ENCODE data around the gene CCDC91.
"Not testable (repeated sequence)": the region's sequence is repeated elsewhere in the genome, so short reads cannot be mapped to it uniquely, and the experiment has no call there.

Gene CCDC91

GRCh38 chr12:28177905-28178304, 12.4 kb upstream of the CCDC91 start:
- DNase-seq = no peak
- in situ Hi-C loops (cut with MboI; ENCODE audit: low pct_unique_long_range_greater_than_20kb, low sequenced_read_pairs) = no loop called here

DNA sequence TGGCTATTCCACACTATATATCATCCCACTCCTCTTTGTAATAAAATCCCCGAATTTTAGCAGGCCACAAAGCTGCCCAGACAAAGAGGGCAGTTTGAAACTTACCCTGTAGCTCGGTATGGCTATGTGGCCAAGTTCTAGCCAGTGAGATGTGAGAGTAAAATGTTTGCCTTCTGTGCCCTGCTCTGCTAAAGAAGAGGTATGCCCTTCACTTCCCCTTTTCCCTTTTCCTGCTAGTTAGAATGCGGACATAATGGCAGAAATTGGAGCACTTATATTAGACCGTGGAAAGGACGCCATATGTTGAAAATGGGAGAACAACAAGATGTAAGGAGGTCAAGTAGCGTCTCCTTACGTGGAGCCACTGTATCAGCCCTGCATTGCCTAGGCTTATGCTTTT, 11.5 kb upstream of the CCDC91 start:
- no peak for DNase-seq
- in situ Hi-C loops (cut with MboI; ENCODE audit: low pct_unique_long_range_greater_than_20kb, low sequenced_read_pairs) = no loop called here

DNA sequence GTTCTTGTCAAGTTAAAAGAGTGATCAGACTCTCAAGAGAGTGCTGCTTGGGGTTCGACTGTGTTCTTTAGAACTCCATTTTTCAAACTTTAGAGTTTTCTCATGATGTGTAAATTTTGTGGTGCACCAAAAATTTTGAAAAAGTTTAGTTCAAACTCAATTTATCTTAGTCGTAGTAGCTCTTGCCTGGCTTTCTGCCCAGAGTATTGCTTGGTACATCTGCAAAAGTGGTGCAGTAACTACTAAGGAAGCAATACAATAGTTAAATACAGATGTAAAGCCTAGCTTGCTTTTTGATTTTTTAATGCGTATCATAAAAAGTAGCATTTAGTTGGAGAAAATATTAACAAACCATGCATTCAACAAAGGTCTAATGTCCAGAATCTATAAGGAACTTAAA, 9.5 kb upstream of the CCDC91 start:
- DNase-seq = no peak
- in situ Hi-C loops (cut with MboI; ENCODE audit: low pct_unique_long_range_greater_than_20kb, low sequenced_read_pairs) = no loop called here

GRCh38 chr12:28184375-28184774, 5.9 kb upstream of the CCDC91 start:
- in situ Hi-C loops (cut with MboI; ENCODE audit: low pct_unique_long_range_greater_than_20kb, low sequenced_read_pairs) = no loop called here
- DNase-seq = no peak

DNA sequence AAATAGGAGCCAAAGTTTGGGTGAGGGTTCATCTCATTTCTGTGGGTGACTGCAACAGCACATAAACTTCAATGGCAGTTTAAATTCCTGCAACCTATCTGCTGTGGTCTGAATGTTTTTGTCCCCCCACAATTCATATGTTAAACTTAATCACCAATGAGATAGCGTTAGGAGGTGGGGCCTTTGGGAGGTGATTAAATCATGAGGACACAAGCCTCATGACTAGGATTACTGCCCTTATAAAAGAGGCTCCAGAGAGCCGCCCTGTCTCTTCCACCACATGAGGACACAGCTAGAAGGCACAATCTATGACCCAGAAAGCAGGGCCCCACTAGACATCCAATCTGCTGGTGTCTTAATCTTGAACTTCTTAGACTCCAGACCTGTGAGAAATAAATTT, 3.8 kb upstream of the CCDC91 start:
- in situ Hi-C loops (cut with MboI; ENCODE audit: low pct_unique_long_range_greater_than_20kb, low sequenced_read_pairs) = no loop called here
- DNase-seq = no peak

DNA sequence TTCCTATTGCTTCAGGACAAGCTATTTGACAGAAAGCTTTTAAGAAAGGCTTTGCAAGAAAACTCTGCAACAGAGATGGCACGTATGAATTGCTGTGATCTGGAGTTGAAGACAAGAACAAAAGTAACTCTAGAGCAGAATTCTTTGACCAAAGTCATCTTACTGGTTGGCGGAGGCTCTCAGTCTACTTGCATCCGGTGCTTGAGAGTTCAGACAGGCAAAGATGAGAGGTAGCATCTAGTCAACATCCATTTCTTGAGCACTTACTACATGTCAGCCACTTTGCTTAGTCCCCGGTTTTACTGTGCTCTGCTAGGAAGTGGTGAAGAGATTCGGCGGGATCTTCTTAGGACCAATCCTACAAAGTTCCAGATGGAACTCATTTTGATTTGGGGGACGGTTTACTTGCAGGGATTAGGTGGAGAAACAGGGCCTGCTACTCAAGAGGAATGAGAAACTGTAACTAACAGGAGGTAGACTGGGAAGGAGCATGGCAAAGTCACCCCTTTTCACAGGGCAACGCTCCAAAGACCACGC, 404 bp upstream of the CCDC91 start:
- no peak for DNase-seq
- in situ Hi-C loops (cut with MboI; ENCODE audit: low pct_unique_long_range_greater_than_20kb, low sequenced_read_pairs) = no loop called here

GRCh38 chr12:28191051-28192048, 1.1 kb downstream of the CCDC91 start:
- in situ Hi-C loops (cut with MboI; ENCODE audit: low pct_unique_long_range_greater_than_20kb, low sequenced_read_pairs) = no loop called here
- peak; percentile 59 for DNase-seq

- in situ Hi-C loops (cut with MboI; ENCODE audit: low pct_unique_long_range_greater_than_20kb, low sequenced_read_pairs) = no loop called here
Observed at GRCh38 chr12:28192125-28192524, 1.9 kb downstream of the CCDC91 start.

GRCh38 chr12:28194621-28195020, 4.4 kb downstream of the CCDC91 start:
- in situ Hi-C loops (cut with MboI; ENCODE audit: low pct_unique_long_range_greater_than_20kb, low sequenced_read_pairs) = not testable (repeated sequence)

More at GRCh38 chr12:28192125-28192524, 1.9 kb downstream of the CCDC91 start:
- no peak for DNase-seq

DNA sequence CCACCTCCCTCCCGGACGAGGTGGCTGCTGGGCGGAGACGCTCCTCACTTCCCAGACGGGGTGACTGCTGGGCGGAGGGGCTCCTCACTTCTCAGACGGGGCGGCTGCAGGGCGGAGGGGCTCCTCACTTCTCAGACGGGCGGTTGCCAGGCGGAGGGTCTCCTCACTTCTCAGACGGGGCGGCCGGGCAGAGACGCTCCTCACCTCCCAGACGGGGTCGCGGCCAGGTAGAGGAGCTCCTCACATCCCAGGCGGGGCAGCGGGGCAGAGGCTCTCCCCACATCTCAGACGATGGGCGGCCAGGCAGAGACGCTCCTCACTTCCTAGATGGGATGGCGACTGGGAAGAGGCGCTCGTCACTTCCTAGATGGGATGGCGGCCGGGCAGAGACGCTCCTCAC, 10.9 kb downstream of the CCDC91 start:
- DNase-seq; in situ Hi-C loops (cut with MboI; ENCODE audit: low pct_unique_long_range_greater_than_20kb, low sequenced_read_pairs): not testable (repeated sequence)

More at GRCh38 chr12:28194621-28195020, 4.4 kb downstream of the CCDC91 start:
- DNase-seq = not testable (repeated sequence)

DNA sequence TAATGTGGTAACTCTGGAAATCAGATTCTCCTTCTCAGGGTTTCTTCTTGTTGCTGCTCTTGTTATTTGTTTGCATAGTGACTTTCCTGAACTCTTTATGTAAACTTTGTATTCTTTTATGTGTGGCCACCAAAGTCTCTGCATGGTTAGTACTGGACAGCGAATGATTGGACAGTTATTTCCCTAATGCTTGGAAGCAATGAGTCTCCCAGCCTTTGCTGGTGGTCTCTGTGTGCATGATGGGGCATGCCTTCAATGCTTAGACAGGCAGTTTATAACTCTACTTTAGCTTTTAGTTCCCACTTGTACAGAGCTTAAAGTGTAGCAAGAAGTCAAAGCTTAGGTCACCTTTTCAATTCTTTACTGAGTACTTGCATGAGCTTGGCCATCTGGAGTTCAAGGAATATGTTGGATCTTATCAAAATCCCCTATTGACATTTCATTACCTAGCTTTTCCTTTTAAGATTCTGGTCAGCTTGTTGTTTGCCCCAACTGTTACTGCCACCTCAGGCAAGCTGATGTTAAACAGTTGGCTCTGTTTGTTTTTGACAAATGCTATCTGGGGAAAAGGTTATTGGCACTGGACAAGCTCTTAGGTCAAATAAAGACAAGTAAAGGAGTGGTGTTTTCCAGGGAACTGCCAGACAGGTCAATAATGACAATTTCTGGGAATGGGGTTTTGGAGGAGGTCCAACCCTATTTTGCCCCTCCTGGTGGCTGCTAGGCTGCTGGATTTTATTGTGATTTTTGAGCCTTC, 12.3 kb downstream of the CCDC91 start:
- in situ Hi-C loops (cut with MboI; ENCODE audit: low pct_unique_long_range_greater_than_20kb, low sequenced_read_pairs) = no loop called here
- no peak for DNase-seq

DNA sequence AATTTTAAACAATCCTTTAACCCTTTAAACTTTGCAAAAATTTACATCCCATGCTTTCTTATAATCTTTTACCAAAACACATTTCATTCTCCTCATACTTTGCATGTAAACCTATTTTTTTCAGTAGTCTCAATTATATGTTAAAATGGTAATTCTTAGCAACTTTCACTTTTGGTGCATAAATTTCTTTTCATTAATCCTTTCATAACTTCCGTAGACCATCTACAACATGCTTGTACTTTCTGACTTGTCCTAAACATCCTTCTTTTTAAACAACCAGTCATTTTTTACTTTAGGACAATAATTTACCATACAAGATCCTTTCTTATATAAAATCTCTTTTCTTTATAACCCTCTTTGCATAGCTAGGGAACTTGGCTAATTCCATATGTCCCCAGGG, 19.5 kb downstream of the CCDC91 start:
- peak; percentile 39 for DNase-seq

GRCh38 chr12:28212182-28212581, 21.9 kb downstream of the CCDC91 start:
- in situ Hi-C loops (cut with MboI; ENCODE audit: low pct_unique_long_range_greater_than_20kb, low sequenced_read_pairs) = no loop called here
- no peak for DNase-seq

More for the DNA sequence above, 19.5 kb downstream of the CCDC91 start:
- in situ Hi-C loops (cut with MboI; ENCODE audit: low pct_unique_long_range_greater_than_20kb, low sequenced_read_pairs) = no loop called here

DNA sequence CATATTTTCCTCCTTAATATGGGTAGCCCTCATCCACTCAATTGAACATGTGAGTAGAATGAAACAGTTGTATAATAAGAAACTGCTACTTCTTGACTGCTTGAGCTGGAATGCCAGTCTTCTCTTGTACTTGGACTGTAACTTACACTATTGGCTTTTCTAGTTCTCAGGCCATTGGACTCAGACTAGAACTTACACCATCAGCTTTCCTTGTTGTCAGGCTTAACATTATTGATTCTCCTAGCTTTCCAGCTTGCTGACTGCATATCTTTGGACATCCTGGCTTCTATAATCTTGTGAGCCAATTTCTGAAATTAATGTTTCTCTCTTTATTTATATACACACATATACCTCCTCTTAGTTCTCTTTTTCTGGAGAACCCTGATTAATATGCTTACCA, 24.8 kb downstream of the CCDC91 start:
- no peak for DNase-seq

GRCh38 chr12:28216016-28216415, 25.8 kb downstream of the CCDC91 start:
- DNase-seq = no peak
- in situ Hi-C loops (cut with MboI; ENCODE audit: low pct_unique_long_range_greater_than_20kb, low sequenced_read_pairs) = no loop called here

More for the DNA sequence above, 24.8 kb downstream of the CCDC91 start:
- in situ Hi-C loops (cut with MboI; ENCODE audit: low pct_unique_long_range_greater_than_20kb, low sequenced_read_pairs) = no loop called here

GRCh38 chr12:28217805-28218204, 27.5 kb downstream of the CCDC91 start:
- in situ Hi-C loops (cut with MboI; ENCODE audit: low pct_unique_long_range_greater_than_20kb, low sequenced_read_pairs) = no loop called here
- DNase-seq = no peak

DNA sequence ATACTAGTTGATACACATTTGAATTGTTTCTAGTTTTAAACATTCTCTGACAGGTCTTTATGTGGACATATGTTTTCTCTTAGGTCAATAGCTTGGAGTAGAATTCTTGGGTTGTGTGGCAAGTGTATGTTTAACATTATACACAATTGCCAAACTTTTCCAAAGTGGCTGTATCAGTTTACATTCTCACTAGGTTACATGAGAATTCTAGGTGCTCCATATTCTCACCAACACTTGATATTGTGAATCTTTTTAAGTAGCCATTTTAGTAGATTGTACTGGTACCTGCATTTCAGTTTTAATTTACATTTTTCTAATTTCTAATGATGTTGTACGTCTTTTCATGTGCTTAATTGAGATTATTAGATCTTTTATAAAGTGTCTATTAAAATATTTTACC, 28.6 kb downstream of the CCDC91 start:
- no peak for DNase-seq
- in situ Hi-C loops (cut with MboI; ENCODE audit: low pct_unique_long_range_greater_than_20kb, low sequenced_read_pairs) = no loop called here

DNA sequence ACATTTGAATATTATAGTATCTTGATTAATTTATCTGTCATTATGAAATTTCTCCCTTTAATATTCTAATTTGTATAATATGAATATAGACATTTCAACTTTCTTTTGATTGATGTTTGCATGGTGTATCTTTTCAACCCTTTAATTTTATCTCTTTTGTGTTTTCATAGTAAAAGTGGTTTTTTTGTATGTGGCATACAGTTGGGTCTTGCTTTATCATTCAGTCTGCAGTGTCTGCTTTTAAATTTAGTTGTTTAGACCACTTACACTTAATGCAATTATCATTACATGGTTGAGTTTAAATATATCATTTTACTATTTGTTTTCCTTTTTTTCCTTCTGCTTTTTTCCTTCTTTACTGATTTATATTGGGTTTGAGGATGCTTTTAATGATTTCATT, 29.6 kb downstream of the CCDC91 start:
- no peak for DNase-seq
- in situ Hi-C loops (cut with MboI; ENCODE audit: low pct_unique_long_range_greater_than_20kb, low sequenced_read_pairs) = no loop called here

DNA sequence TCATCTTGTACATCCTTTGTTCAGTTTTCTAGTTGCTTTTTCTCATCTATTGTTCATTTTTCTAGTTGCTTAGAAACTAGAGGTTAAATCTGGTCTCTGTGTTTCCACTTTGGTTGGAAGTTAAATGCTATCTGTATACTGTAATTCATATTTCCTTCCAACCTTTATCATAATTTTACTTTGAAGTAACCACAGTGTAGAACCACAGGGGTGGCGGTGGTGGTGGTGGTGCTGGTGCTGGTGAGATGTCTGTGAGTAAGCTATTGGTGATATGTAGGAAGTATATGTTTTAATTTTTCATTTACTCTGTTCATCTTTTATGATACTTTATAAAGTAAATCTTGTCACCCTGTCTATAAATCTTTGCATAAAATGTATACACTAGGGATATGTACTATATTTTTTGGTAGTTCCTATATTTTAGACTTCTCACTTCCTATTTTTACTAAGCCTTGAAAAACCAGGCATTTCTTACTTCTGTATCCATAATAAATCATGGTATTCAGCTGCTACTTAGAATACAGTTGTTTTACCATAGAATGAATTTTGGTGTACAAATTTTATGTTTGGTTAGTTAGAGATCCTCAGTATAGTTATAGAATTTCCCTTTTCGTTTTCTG, 31.9 kb downstream of the CCDC91 start:
- no peak for DNase-seq
- in situ Hi-C loops (cut with MboI; ENCODE audit: low pct_unique_long_range_greater_than_20kb, low sequenced_read_pairs) = no loop called here

Data from KBM-7 (cell line).